ENCODE measurements around the gene TLK2.

- TF ChIP-seq CTCF (IDR thresholded peaks at IDR 0.05) (no peak), POLR2A (IDR thresholded peaks at IDR 0.05) (no peak), POLR2AphosphoS5 (IDR thresholded peaks at IDR 0.05) (no peak)
Measured at GRCh38 chr17:62653002-62653825, 174.6 kb downstream of the TLK2 start.

Measured in suprapubic skin (tissue), 4 donors.